NOMO-1 treated with dmso at 0.1 percent for 144 hours (cell line): Measurements from ENCODE around the gene NDEL1.
A peak's percentile ranks its signal among the peaks of the same experiment; 100 is the strongest.
"Not testable (repeated sequence)": the region's sequence is repeated elsewhere in the genome, so short reads cannot be mapped to it uniquely, and the experiment has no call there.

Experiments used
- DNase-seq: peaks from one replicate; lab custom pipeline; 2025; ENCODE audit not compliant: unreplicated experiment; lab: John Stamatoyannopoulos, UW

Gene NDEL1, protein sequence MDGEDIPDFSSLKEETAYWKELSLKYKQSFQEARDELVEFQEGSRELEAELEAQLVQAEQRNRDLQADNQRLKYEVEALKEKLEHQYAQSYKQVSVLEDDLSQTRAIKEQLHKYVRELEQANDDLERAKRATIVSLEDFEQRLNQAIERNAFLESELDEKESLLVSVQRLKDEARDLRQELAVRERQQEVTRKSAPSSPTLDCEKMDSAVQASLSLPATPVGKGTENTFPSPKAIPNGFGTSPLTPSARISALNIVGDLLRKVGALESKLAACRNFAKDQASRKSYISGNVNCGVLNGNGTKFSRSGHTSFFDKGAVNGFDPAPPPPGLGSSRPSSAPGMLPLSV

GRCh38 chr17:8435245-8436168, at the start of gene NDEL1:
Gene NDEL1 (plus strand): TSS chr17:8435884. CDS start chr17:8444272, 8,388 bp downstream.
- DNase-seq = peak; percentile 95

DNA sequence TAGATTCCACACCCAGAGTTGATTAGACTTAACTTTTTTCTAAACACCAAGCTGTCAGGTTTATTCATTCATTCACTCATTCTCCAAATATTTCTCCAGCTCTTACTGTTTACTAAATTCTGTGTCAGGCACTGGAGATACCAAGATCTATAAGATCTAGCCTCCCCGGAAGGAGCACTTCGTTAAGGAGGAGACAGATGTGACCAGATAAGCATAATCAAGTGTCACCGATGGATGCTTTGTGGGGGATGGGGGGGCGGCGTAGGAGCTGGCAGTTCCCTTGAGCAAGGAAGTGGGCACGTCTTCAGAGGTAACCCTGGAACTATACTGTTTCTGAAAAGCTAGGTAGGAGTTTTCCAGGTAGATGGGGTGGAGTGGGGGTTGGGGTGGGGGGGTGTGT, 48.8 kb upstream of the NDEL1 start:
- DNase-seq = no peak

DNA sequence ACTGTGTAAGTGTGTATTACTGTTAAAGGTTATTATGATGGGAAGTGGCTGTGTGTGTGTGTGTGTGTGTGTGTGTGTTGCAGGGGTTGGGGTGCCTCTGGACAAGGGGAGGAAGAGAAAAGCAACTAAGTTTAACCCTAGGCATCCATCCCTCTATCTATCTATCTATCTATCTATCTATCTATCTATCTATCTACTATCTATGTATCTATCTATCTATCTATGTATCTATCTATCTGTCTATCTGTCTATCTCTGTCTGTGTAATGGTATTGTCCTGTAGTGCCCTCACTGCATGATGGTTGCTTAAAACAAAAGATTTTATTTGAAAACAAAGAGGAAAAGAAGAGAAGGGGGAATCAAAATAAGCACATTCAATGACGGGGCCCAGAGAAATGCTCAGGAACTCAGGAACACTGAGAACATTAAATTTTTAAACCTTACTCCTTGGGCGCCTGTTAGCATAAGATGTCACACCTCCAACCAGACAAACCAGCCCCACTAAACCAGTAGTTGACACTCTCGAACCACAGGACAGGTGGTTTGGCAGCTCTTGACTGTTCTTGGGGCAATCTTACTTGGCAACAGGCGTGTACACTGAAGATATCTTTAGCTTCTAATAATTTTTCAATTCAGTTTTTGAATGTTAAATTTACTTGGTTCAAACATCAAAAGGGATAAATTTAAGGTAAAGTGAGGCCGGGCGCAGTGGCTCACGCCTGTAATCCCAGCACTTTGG, 47.6 kb upstream of the NDEL1 start:
- no peak for DNase-seq

GRCh38 chr17:8391711-8392110, 44.0 kb upstream of the NDEL1 start:
- DNase-seq = no peak

- DNase-seq = no peak
Observed at GRCh38 chr17:8392274-8392673, 43.4 kb upstream of the NDEL1 start.

DNA sequence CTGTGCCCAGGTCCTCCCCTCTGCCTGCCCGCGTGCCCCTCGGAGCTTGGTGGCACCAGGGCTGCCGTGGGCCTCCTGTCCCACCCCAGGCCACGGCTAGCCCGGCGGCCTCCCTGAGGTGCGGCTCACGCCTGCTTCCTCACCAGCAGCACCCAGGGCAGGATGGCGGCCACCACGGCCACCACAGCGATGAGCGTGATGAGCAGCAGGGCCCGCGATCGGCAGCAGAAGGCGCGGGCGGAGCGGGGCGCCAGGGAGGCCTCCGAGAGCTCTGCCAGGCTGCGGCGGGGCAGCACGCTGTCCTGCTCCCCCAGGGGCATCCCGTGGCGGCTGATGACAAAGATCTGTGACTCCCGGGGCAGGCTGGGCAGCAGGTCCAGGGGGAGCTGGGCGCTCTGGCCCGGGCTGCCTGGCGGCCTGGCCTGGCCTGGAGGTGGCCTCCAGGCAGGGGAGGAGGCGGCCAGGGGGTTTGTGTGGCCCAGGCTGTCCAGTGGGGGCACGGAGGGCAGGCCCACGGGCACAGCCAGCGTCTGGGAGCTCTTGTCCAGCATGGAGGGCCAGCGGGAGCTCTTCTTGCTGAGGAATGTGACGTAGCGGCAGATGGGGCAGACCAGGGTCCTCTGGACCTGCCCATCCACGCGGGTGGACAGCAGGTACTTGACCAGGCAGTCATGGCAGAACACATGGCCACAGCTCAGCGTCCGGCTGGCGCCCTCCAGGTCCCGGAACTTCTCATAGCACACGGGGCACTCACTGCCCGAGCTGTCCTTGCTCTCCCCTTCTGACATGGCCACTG, 42.8 kb upstream of the NDEL1 start:
- DNase-seq = no peak

DNA sequence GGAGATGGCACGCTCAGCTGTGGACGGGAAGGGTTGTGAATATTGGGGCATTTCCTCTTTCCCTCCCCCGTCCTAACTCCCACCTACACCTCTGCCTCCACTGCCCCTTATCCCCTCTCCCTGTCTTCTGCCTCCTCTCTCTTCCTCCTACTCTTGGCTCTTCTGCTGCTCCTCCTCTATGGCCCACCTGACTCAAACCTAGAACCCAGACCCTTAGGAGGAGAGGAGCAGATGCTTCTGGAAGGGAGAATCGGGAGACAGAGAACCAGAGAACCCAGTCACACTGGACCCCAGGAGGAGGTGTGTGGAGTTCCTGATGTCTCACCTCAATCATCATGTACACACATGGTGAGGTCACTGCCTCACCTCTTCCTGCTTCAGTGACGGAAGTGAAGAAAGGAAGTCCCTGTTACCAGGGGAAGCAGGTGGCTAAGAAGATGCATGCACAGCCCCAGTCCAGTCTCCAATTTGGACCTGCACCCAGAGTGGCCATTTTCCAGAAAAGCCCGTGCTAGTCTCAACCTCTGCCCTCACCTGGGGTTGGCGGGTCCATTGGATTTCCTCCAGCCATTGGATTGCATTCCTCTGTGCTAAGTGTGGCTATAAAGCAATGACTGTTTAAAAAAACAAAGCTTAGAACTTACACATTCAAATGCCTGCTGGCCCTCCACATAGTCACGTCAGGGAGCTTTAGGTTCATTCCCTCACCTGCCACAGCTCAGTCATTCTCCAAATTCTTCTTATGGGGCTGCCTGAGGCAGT, 42.0 kb upstream of the NDEL1 start:
- no peak for DNase-seq

- DNase-seq = not testable (repeated sequence)
Observed at GRCh38 chr17:8394497-8394896, 41.2 kb upstream of the NDEL1 start.

DNA sequence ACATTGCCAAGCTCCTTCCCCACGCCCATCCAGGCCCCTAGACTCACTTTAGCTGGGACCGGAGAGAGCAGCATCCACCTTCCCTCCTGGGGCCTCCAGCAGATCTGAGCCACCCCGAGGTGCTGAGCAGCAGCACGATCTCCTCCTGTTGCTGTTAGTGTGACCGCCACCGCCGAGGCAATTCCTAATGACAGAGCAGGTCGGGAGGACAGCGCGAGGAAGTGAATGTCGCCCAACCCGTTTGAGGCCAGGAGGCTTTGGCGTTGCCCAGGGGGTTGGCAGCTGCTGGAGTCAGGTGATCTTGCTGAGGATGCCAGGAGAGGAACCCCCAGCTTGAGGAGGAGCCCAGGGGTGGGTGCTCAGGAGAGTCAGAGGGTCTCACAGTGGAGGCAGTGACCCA, 38.0 kb upstream of the NDEL1 start, which contains the start of gene RNF222:
Gene RNF222 (minus strand): TSS at position 192 of the 400 bp plus-strand sequence. CDS start 4,366 bp downstream, outside the sequence.
- no peak for DNase-seq

DNA sequence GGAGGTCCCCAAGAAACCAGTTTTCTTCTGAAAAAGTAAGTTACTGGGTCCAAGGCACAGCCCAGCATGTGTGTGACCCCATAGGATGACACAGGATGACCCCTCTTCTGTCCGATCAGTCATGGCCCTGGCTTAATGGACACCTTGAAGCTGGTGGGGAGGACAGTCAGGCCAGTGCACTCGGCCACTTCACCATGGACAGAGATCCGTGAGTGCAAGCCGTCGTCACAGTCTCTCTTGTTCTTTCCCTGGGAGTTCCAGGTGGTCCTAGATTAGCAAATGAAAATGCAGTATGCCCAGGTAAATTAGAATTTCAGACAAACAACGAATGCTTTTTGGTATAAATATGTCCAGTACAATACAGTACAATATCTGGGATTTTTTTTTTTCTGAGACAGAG, 36.7 kb upstream of the NDEL1 start:
- no peak for DNase-seq

DNA sequence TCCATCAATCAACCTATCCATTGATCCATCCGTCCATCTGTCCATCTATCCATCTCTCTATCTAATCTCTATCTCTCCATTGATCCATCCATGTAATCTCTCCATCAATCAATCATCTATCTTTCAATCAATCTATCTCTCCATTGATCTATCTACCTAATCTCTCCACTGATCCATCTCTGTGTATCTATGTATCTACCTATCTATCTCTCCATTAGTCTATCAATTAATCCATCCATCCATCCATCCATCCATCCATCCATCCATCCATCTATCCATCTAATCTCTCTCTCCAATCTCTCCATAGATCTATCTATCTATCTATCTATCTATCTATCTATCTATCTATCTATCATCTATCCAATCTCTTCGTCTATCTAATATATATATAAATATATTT, 34.6 kb upstream of the NDEL1 start:
- DNase-seq = no peak

DNA sequence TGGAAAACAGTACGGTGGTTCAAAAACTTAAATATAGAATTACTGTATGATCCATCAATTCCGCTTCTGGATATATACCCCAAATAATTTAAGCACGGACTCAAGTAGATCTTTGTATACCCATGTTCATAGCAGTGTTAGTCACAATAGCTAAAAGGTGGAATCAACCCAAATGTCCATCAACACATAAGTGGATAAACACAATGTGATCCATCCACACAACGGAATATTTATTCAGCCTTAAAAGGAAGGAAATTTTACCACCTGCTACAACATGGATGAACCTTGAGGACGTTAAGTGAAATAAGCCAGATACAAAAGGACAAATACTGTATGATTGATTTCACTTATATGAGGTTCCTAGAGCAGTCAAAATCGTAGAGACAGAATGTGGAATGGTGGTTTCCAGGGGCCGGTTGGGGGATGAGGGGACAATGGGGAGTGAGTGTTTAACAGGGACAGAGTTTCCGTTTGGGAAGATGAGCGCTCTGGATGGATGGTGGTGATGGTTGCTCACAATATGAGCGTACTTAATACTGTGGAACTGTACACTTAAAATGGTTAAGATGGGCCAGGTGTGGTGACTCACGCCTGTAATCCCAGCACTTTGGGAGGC, 32.7 kb upstream of the NDEL1 start:
- no peak for DNase-seq

DNA sequence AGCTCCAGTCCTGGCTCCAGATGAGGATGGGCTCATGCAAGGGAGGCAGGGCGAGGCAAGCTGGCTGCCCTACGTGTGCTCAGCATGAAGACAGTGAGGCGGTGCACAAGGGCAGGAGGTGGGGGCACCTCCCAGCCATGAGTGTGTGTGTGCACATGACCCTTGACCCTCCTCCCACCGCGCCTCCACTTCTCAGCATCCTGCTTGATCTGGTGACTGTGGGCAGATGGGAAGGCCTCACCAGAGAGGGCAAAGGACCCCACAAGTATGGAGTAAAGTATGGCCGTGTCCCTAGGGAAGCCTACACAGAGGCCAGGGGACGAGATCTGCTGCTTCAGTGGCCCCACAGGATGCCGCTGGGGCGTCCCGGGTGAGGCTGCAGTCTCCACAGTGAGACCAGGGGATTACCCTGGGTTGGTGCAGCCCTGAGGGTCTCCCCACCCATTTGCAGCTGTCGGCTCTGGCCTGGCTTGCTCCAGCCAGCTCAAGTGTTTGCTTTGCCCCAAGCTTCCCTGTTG, 30.1 kb upstream of the NDEL1 start:
- no peak for DNase-seq

- DNase-seq = no peak
Observed at GRCh38 chr17:8406174-8406573, 29.5 kb upstream of the NDEL1 start.

- no peak for DNase-seq
Observed at GRCh38 chr17:8408371-8408770, 27.3 kb upstream of the NDEL1 start.

GRCh38 chr17:8409966-8410882, 25.5 kb upstream of the NDEL1 start:
- peak; percentile 66 for DNase-seq

DNA sequence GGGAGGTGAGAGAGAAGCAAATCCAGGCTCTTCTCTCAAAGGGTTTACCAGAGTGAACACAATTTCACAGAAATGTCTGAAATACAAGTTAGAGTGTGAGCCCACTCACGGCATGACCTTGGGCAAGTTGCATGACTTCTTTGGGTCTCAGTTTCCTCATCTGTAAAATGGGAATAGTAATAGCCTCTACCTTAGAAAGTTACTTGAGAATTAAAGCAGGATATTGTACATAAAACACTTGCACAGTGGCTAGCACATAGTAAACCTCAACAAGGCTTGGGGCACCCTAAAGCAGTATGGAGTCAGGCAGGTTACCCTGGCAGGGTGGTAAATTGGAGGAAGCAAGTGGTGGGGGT, 24.8 kb upstream of the NDEL1 start:
- no peak for DNase-seq

- DNase-seq = peak; percentile 14
Observed at GRCh38 chr17:8412089-8412488, 23.6 kb upstream of the NDEL1 start.
